DMS53 (cell line): Measurements from ENCODE around the gene POP5.

Experiments
- DNase-seq: peaks from one replicate; lab custom pipeline; 2025; lab: John Stamatoyannopoulos, UW

The POP5 gene

GRCh38 chr12:120588948-120589930, 8.0 kb upstream of the POP5 start:
- no peak for DNase-seq

DNA sequence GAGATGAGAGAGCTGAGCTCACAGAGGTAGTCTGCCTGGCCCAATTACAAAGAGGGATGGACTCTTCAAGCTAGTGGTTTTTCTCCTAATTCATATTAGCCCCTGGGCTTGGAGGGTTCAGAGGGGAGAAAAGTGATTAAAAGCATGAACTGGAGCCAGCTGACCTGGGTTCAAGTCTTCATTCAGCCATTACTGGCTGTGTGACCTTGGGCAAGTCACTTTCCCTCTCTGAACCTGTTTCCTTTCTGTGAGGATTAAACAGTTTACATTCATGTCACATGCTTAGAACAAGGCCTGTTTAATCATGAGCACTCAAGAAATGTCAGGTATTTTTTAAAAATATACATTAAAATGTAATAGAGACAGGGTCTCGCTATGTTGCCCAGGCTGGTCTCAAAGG, 7.2 kb upstream of the POP5 start:
- no peak for DNase-seq

DNA sequence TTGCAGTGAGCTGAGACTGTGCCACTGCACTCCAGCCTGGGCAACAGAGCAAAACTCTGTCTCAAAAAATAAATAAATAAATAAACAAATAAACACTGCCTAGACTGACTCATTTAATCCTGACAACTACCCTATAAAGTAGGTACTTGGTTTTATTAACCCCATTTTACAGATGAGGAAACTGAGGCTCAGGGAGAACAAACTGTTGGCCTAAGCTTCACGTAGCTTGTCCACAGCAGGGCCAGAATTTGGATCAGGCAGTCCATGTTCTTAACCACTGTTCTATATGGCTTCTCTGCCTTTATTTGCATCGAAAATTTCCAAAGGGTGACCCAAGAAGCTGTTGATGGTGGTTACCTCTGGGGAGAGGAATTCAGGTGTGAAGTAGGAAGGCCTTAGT, 5.7 kb upstream of the POP5 start:
- no peak for DNase-seq

- DNase-seq = no peak
These were observed 5.0 kb upstream of the POP5 start for GRCh38 chr12:120586206-120586605.

DNA sequence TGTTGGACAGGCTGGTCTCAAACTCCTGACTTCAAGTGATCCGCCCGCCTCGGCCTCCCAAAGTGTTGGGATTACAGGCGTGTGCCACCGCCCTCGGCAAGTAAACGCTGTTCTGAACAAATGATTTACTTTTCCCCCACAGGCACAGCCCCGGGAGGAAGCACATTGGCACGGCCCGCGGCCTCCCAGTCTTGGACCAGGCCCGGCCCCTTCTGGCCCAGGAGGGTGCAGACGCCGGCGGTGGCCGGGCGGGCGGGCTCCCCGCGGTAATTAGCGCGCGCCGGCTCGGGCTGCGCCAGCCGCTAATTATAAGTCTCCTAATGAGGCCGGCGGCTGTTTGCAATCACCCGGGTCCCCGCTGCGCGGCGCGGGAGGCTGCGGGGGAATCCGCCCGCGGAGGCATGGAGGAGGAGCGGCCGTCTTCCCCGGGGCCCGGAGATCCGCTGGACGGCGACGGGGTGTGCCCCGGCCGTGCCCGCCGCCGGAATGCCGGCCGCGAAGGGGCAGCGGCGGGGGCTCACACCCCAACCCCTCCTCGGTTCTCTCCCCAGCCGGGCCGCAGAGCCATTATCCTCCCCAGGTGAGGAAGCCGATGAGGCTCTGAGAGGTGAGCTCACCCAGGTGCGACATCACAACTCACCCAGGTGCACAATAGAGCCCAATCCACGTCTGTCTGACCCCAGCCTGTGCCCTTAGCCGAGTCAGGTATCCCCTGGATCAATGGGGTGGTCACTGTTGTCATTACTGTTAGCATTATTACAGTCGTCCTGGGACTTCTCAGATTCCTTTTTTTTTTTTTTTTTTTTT, 3.3 kb upstream of the POP5 start:
- DNase-seq = peak; percentile 84

DNA sequence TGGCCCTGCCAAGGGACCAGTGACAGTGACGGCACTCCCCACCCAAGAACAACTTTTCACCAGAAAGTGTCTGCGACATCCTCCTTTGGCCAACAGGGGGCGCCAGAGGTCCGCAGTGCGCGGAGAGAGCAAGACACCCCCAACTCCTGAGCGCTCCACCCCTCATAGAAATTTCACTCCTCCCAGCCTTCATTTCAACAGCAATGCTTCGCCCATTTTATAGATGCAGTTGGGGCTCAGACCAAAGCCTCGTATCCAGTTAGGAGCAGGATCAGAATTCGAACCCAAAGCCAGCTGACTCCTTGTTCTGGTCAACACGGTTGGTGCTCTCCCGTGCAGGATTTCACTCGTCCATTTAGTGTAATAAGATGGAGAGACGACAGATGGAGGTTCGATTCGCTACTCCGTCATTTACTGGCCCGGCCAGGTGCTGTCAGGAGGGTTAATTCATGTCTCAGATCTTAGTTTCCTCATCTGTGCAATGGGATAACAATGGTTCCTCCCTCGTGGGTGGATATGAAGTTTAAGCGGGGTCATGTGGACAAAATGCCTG, 2.4 kb upstream of the POP5 start:
- DNase-seq = peak; percentile 89

DNA sequence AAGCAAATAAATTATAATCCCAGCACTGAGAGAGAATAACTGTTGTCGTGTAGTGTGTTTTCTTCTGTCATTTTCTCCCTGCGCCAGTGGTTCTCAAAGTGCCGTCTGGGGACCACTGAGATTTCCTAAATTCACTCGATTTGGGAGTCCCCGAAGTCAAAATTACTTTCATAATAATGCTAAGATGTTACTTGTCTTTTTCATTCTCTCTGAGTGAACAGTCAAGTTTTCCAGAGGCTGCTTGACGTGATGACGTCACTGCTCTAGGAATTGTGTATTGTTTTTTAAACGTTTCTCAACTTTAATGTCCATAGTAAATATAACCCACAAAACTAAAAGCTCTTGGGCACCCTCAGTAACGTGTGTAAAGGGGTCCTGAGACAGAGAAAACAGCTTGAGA, 796 bp upstream of the POP5 start:
- peak; percentile 45 for DNase-seq

- DNase-seq = peak; percentile 30
These were observed 2.0 kb downstream of the POP5 start for GRCh38 chr12:120579179-120579578.

- no peak for DNase-seq
These were observed 7.1 kb downstream of the POP5 start for GRCh38 chr12:120574106-120574505.

DNA sequence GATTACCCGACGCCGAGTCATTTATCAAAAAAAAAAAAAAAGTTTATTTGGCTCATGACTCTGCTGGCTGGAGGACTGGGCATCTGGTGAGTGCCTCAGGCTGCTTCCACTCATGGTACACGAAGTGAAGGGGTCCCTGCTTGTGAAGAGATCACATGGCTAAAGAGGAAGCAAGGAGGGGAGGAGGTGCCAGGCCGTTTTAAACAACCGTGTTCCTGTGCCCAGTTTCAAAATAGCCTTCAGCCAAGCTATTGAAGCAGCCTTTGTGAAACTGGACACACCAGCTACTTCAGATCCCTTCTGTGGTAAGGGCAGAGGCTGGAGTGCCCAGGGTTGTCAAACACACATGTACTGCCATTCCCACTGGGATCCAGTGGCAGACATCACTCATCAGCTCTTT, 7.6 kb downstream of the POP5 start:
- no peak for DNase-seq

GRCh38 chr12:120571299-120571698, 9.9 kb downstream of the POP5 start:
- DNase-seq = no peak

DNA sequence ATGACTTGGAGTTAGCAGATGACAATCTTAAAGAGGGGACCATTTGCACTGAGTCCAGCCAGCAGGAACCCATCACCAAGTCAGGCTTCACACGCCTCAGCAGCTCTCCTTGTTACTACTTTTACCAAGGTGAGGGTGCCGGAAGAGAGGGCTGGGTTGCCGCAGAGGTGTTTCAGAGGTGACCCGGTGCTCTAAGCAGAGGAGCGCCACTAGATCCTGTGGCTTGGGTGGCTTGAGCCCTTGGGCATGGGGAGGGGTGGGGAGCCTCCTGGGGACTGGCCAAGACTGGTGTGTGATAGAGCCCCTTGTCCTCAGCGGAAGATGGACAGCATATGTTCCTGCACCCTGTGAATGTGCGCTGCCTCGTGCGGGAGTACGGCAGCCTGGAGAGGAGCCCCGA, 17.7 kb downstream of the POP5 start:
- no peak for DNase-seq

DNA sequence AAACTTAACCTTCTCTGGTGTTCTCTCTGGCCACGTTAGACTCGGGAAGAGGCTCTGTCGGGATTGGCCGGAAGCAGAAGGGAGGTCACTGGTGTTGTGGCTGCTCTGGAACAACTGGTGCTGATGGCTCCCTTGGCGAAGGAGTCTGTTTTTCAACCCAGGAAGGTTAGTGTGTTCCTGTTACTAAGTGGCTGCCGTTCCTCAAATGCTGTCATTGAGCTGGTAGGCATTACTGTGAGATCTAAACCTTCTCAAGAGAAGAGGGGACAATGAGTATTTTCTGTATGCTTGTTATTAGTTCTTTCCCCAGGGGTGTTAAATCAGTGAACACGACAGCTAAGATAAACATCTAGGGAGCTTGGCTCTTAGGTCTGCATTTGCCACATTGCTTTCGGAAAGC, 18.3 kb downstream of the POP5 start:
- no peak for DNase-seq

DNA sequence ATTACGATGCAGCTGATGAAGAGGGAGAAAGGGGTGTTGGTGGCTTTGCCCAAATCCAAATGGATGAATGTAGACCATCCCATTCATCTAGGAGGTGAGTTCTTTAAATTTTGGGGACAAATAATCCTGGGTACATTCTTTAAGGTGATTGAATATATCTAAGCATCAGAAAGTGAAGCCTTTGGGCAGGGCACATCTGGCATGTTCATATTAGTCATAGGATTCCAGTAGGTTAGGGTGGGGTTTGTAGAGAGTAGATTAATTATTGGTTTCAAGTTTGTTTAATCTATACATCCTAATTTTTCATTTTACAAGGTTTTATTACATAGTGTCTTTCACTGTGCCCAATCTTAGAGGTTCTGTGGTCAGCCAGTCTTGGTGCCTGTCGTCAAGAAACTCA, 23.6 kb downstream of the POP5 start:
- no peak for DNase-seq

DNA sequence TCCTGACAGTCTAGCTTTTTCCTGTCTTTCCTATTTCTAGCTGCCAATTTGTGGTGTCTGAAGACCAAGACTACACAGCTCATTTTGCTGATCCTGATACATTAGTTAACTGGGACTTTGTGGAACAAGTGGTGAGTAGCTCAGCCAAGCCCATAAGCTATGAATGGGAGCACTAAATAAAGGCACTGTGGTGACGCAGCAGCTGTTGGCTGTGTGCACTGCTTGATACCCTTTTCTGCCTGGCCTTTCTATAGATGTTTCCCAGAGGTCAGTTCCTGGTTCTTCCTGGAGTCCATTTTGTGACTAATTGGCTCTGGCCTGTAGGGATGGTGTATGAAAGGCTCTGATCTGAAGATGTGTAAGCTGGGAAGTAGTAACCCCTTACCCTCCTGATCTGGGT, 26.5 kb downstream of the POP5 start:
- no peak for DNase-seq

GRCh38 chr12:120546050-120546386, 35.2 kb downstream of the POP5 start:
- peak; percentile 56 for DNase-seq

DNA sequence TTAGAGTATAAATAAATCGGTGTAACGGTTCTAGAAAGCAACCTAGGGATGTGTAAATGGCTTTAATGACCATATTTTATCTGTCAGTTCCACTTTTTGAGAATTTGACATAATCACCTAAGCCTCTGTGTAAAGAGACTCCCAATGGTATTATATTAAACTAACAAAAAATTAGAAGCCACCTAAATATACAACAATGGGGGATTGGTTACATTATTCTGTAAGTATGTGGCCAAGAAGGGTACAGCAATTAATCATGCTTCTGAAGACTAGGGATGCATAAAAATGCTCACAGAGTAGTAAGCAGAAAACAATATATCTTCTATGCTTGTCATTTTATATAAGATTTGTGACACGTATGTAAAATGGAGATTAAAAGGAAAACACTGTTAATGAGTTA, 36.5 kb downstream of the POP5 start:
- DNase-seq = no peak

DNA sequence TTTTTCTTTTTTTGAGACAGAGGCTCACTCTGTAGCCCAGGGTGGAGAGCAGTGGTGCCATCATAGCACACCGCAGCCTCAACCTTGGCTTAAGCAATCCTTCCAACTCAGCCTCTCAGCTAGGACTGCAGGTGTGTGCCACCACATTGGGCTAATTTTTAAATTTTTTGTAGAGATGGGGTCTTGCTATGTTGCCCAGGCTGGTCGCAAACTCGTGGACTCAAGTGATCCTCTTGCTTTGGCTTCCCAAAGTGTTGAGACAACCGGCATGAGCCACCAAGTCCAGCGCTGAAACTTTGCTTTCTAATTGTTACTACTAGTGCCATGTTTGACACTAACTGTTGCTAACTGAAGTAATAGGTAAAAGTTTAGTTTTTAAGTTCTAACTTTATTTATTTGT, 39.0 kb downstream of the POP5 start:
- no peak for DNase-seq

- DNase-seq = no peak
These were observed 40.8 kb downstream of the POP5 start for GRCh38 chr12:120540445-120540844.

GRCh38 chr12:120539303-120539702, 41.9 kb downstream of the POP5 start:
- no peak for DNase-seq

GRCh38 chr12:120538281-120539156, 42.7 kb downstream of the POP5 start:
- DNase-seq = no peak

- no peak for DNase-seq
These were observed 43.4 kb downstream of the POP5 start for GRCh38 chr12:120537856-120538220.
